ENCODE results near the gene LRRC8A. TPM values are rescaled to one million over a fixed set of nuclear protein-coding genes. Genes with fewer than 3 reads are reported as not detected.

Gene LRRC8A
- total and polyA plus RNA-seq, 2 of the 4 experiments (the other 2 are of a cell fraction) = 42.8 to 60.9 TPM

DNA sequence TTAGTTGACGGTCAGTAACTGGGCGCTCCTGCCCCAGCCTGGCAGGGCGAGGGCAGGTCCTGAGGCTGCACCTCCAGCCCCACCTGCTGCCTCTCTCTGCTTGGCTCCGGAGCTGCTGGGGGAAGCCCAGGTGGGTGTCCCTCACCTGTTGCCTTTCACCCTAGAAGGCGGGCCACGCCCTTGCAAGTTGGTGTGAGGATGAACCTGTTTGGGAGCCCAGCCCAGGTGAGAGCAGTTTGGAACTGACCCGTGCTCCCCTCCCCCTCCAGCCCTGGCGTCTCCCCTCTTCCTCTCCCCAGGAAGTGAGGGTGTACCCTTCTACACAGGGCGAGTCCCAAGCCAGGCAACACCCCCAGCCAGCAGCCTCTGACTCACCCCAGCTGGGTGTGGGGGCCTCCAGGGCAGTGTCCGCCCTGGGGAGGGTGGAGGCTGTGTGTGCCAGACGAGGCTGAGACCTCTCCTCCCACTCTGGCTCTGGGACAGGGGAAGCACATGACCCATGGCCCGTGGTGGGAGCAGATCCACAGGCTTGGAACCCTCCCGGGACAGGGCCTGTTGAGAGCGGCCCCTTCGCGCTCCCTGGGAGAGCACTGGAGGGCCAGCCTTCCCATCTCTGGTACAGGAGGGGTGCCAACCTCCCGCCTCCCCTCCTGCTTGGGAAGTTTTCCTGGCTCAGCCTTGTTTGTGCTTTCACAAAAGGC, 10.4 kb downstream of the LRRC8A start:
- TF ChIP-seq CHD1 (IDR thresholded peaks at IDR 0.05; ENCODE audit: low read depth, low read length) (no peak), MXI1 (IDR thresholded peaks at IDR 0.05; ENCODE audit: borderline replicate concordance, low read depth, low read length) (0 out of 2 replicates have a peak, but pooled peaks have one; percentile 11), MAZ (IDR thresholded peaks at IDR 0.05; ENCODE audit: borderline replicate concordance, low read depth, low read length) (peak; percentile 96), FOS (IDR thresholded peaks at IDR 0.05; ENCODE audit: low read depth, low read length) (peak; percentile 68; the same call in 1 of the 2 replicates), NFE2L2 (IDR thresholded peaks at IDR 0.05; ENCODE audit: low read depth, low read length) (no peak), RFX5 (IDR thresholded peaks at IDR 0.05; ENCODE audit: low read depth, low read length) (no peak), BHLHE40 (IDR thresholded peaks at IDR 0.05; ENCODE audit: low read depth, low read length) (0 out of 2 replicates have a peak, but pooled peaks have one; percentile 25)
- TF ChIP-seq, protein P1, sequence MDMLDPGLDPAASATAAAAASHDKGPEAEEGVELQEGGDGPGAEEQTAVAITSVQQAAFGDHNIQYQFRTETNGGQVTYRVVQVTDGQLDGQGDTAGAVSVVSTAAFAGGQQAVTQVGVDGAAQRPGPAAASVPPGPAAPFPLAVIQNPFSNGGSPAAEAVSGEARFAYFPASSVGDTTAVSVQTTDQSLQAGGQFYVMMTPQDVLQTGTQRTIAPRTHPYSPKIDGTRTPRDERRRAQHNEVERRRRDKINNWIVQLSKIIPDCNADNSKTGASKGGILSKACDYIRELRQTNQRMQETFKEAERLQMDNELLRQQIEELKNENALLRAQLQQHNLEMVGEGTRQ (IDR thresholded peaks at IDR 0.05; ENCODE audit: low read depth, low read length) = peak; percentile 75
- H3K23ac ChIP-seq (ENCODE audit: low read depth, low read length) = peak overlapping the region; percentile 64; the same call in 1 of the 2 replicates
- H4K5ac ChIP-seq (ENCODE audit: low read depth, low read length) = peak overlapping the region; percentile 86
- H2AFZ ChIP-seq (replicated peaks; ENCODE audit: low read length, poor library complexity) = peak overlapping the region; percentile 53
- BruUV-seq (replicated peaks) = no TSS peak
- DNase-seq (peak; percentile 81), ATAC-seq (ENCODE audit: low read depth) (peak; percentile 91)
- intact Hi-C loops (cut with micrococcal nuclease) = no loop called here
- peak overlapping the region; percentile 64 to 73 for H4K8ac ChIP-seq (ENCODE audit: low read depth in 2 of 2, low read length in 2 of 2)
- peaks cover 24% of the 10 kb centered on the region for H3K9me1 ChIP-seq (ENCODE audit: insufficient read depth, low read length)
- peak overlapping the region; percentile 30 for H3K9ac ChIP-seq (ENCODE audit: low read depth, low read length)
- peak overlapping the region; percentile 66 for H2BK20ac ChIP-seq (ENCODE audit: low read depth, low read length)
- peak overlapping the region; percentile 69; the same call in 1 of the 3 replicates for H2BK15ac ChIP-seq (ENCODE audit: low read depth, low read length)
- H3K18ac ChIP-seq (ENCODE audit: low read depth, low read length) = peak overlapping the region; percentile 73
- ChIA-PET CTCF (no interaction called here), POLR2A (ENCODE audit: unreplicated experiment) (no interaction called here)
- peak overlapping the region; percentile 77 for H3K14ac ChIP-seq (replicated peaks; ENCODE audit: low read depth, low read length)
- no peaks in the 10 kb centered on the region for H3K27me3 ChIP-seq (ENCODE audit: control insufficient read depth, insufficient read depth, low read length)
- peak overlapping the region; percentile 98 for H2AK9ac ChIP-seq (replicated peaks; ENCODE audit: low read depth, low read length, poor library complexity)
- H4K91ac ChIP-seq (ENCODE audit: insufficient read depth, low read depth, low read length) = peak overlapping the region; percentile 83
- in situ Hi-C loops (cut with MboI; ENCODE audit: low sequenced_read_pairs) = no loop called here
- H3K56ac ChIP-seq (ENCODE audit: extremely low read depth, insufficient read depth, low read length) = peak overlapping the region; percentile 32; the same call in 1 of the 2 replicates
- H3K9me3 ChIP-seq (ENCODE audit: control insufficient read depth, insufficient read depth, low read length) = no peaks in the 10 kb centered on the region
- H2AK5ac ChIP-seq (ENCODE audit: low read depth, low read length) = peak overlapping the region; percentile 93
- H3K4ac ChIP-seq (ENCODE audit: low read depth, low read length) = peak overlapping the region; percentile 87
- H4K20me1 ChIP-seq (ENCODE audit: insufficient read depth, low read length) = peaks cover 17% of the 10 kb centered on the region
- 80% methylated on average over 1 of the region's 17 CpGs; no CpG with 5 or more reads in 1 of the 2 experiments for WGBS, 2 experiments (ENCODE audit: extremely low coverage in 2 of 2, insufficient read length in 1 of 2)
- no peak overlapping the region for H3K4me3 ChIP-seq (ENCODE audit: insufficient read depth, low read depth, low read length)
- H3K79me1 ChIP-seq (ENCODE audit: low read depth in 1 of 2, low read length in 2 of 2) = peaks cover 27 to 70% of the 10 kb centered on the region in 2 experiments
- peak overlapping the region; percentile 78 for H2BK120ac ChIP-seq (ENCODE audit: low read depth, low read length)
- peak overlapping the region; percentile 63 for H3K4me2 ChIP-seq (ENCODE audit: low read depth, low read length)
- peaks cover 41% of the 10 kb centered on the region for H3K36me3 ChIP-seq (ENCODE audit: control insufficient read depth, insufficient read depth, low read length)
- H3K4me1 ChIP-seq (ENCODE audit: control insufficient read depth, insufficient read depth, low read length) = peaks cover 33% of the 10 kb centered on the region
- H3K27ac ChIP-seq (ENCODE audit: insufficient read depth, low read length) = peak overlapping the region; percentile 91
- dilution Hi-C loops (cut with HindIII; ENCODE audit: low sequenced_read_pairs, unreplicated experiment) = no loop called here
- peak overlapping the region; percentile 90 for H2BK5ac ChIP-seq (ENCODE audit: low read depth, low read length, poor library complexity, severe bottlenecking)
